ENCODE results near the gene GPD1L.

The GPD1L gene

GRCh38 chr3:32140943-32141342 is 34.5 kb downstream of the GPD1L start:
- no peak for DNase-seq

- DNase-seq, result no peak
Measured at GRCh38 chr3:32143849-32144757, 37.7 kb downstream of the GPD1L start.

DNA sequence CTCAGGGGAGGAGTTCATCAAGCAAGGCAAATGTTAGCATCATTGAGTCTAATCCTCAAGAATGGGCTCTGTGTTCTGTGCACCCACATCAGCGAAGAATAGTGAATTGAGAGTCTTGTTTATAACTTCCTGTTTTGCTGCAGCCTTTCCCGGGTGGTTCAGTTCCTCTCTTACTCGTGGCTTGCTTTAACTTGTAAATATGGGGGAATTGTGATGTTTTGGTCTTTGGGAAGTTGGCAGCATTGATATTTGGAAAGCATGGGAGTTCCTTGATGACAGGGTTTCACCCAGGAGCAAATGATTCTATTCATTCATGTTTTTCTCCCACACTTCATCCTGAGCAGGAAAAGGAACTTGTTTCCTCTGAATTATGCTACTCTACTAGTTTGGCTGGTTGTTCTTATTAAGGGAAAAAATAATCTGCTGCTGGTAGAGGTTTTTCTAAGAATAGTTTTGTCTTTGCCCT is 40.4 kb downstream of the GPD1L start:
- DNase-seq, result no peak

- DNase-seq, result no peak
Measured at GRCh38 chr3:32147509-32147908, 41.1 kb downstream of the GPD1L start.

DNA sequence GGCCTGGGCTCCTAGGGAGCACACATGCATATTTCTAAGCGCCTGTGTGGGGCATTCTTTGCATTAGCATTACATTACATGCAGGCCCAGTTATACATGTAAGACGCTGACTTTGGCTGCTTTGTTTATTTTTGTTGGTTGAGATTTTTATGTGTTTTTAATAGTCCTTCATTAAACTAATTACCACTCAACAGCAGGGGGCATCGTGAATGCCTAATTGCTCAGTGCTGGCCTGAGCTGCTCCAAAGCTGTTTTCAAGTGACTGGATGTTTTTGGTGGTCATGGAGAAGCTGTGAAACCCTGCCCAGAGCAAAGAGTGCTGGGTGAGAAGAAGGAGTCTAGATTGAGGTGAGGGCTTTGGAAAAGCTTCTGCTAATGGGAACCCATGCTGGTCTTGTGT is 41.5 kb downstream of the GPD1L start:
- no peak for DNase-seq

- no peak for DNase-seq
Measured at GRCh38 chr3:32148351-32148750, 41.9 kb downstream of the GPD1L start.

GRCh38 chr3:32153414-32154204 is 47.2 kb downstream of the GPD1L start:
- DNase-seq, result no peak

DNA sequence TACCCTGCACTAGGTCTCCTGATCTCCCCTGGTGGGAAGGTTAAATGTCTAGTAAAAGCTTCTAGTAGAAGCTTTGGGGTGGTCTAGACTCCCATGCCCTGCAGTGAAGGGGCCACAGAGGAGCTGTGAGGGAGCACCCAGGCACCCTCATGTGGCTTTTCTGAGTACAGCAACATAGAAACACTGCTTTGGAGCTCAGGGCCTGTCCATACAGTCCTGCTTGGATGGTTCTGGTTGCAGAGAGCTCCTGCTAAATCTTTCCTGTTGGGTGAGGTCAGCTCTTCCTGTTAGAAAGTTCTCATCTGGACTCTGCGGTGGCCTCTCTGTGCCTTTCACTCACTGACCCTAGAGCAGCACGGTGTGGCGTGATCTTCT is 47.8 kb downstream of the GPD1L start:
- DNase-seq, result no peak

- DNase-seq, result no peak
Measured at GRCh38 chr3:32155117-32155516, 48.7 kb downstream of the GPD1L start.

DNA sequence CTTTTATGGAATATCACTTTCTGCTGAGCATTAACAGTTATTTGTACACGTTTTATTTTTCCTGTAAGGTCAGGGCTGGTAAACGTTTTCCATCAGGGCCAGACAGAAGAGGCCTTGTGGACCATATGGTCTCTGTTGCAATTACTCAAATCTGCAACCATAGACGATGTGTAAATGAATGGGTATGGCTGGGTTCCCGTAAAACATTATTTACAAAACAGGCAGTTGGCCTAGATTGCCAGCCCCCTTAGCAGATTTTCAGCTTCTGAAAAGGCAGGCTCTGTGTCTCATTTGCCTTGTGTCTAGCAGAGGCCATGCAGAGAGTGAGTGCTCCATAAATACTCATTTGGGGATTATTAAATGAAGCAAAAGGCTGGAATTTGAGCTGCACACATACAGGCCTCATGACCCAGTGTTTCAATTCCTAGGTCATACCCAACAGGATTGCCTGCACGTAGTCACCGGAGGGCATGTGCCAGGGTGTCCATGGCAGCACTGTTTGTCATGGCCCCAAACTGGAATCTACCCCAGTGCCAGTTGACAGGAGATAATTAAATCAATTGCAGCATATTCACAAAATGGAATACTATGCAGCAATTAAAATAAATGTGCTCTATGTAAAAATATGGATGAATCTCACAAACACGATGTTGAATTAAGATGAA is 51.3 kb downstream of the GPD1L start:
- DNase-seq, result no peak

- no peak for DNase-seq
Measured at GRCh38 chr3:32160706-32161214, 54.3 kb downstream of the GPD1L start.

DNA sequence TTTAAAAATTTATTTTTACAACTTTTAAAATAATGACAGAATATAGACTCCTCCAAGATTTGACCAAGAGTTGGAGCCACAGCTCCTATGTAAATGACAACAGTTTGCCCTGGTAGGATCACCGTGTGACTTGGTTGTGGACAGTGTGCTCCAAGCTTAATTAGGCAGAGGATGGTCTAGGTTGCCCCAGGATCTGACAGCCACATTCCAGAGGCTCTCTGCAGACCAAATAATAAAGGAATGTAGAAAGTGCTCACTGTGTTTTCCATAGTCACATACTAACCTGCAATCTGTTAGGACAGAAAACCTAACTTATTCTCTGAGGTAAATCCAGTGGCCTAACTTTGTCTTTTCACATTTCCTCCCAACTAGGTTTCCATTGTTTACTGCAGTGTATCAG is 59.0 kb downstream of the GPD1L start:
- DNase-seq, result no peak

DNA sequence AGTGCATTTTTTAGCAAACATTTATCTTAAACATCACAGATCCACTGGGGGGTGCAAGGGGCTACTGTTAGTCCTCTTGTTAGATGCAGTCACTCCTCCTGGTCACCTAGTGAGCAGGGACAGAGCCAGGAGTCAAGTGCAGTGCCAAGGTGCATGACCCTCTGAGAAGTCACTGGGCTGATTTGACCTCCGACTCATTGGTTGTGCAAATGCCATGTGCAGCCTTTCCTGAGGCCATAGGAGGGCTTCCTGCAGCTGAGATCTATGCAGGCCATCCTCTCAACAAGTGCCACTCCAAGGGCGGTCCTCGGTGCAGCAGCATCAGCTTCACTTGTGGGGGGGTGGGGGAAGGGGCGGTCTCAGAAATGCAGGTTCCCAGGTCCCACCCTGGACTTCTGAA is 60.2 kb downstream of the GPD1L start:
- DNase-seq, result no peak

DNA sequence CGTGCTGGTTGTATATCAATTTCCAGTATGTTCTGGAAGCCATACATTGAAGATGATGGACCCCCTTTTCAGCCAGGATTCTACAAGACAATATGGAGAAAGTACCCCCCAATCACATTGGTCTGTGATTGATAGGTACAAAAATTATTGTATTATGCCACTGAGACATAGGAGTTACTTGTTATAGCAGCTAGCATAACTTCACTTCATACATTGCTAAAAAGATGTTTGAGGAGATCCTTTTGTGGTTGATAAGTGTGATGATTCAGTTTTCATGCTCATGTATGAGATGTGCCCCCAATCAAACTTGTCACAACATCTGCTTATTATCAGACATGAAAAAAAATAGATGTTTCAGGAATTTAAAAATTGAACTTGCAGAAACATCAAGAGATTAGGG is 66.0 kb downstream of the GPD1L start:
- no peak for DNase-seq

GRCh38 chr3:32175607-32176197 is 69.3 kb downstream of the GPD1L start:
- DNase-seq, result no peak

DNA sequence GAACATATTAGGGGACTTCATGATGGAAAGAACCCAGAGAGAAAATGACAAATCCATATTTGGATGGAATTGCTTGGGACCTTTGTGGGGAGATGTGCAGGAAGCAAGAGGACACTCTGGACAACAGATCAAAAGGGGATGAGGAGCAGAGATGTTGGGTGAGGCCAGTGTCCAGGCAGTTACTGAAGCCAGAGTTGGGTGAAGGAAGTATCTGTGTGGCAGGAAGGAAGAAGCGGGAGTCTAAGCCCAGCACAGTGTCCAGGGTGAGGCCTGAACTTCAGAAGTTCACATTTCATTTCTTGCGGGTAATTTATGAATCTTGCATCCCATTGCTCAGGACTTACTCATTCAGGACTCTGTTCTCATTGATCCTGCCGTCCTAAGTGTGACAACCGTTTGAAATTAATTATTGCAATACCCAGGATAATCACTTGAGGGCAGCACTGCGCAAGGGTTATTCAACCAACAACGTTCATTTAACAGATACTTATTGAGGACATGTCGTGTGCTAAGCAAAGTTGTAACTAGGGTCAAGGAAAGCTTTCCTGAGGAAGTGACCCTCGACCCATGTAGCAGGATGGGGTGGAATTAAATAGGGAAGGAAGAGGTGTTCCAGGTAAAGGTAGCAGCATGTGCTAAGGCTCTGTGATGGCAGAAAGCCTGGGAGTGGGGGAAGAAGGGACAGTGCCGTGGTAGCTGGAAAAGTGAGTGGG is 70.7 kb downstream of the GPD1L start:
- DNase-seq, result no peak

DNA sequence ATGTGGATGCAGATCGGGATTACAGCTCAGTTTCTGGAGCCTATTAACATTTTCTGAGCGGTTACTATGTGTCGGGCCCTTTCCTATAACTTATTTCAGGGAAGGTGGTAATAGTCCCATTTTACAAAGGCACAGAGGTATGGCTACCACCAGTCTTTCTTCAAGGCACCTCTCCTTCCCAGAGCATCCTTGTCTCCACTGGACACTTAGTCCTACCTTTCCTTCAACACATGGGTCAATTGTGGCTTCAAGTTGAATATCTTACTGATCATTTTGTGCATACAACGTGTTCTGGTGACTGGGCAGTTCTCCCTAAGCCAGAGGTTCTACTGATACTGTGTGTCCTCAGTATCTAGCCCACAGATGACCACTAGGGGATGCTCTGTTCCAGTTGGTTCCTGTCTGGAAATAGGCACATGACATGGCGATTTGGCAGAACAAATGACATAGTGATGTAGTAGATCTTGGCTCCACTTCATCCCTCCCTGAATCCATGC is 71.3 kb downstream of the GPD1L start:
- DNase-seq, result no peak

DNA sequence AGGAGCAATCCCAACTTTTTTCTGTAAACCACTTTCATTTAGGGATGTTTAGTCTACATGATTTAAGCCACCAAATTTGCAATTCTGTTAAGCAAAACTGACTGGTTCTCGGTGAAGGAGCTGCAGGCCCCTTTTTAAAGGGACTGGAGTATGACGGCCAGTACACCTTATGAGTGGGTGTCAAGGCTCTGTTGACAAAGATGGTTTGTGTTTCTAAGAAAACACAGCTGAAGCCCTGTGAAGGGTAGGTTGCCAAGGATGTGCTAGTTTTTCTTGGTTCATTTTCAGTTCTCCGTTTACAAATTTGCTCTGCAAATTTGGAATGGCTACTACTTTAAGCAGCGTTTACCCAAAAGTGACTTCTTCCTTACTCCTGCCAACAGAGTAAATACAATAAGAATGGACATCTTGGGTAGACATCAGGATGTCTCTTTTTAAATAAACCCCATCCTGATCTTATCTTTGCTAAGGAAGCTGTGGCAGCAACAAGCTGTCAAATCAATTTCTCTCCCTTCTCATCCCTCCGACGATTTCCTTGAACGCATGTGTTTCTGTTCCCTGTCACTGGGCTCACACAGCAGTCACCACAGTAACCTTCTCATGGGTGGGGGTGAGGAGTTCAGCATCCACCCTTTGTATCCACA is 73.8 kb downstream of the GPD1L start:
- DNase-seq, result no peak

- DNase-seq, result no peak
Measured at GRCh38 chr3:32181365-32181764, 74.9 kb downstream of the GPD1L start.

DNA sequence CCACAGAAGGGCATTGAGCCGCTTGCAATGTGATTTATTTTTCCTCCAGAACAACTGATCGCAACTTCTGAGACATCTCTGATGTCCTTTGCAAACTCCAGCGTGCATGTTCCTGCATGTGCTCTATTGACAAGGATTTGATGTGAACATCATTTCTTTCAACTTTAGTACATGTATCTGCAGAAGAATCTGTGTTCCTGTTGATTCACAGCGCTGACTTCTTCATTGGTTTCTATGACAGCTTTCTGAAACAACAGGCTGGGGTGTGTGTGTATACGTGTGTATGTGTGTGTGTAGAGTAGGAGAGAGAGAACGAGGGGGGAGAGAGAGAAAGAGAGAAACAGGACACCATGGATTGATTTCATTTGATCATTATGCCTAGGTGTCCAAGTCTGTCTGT is 75.4 kb downstream of the GPD1L start:
- DNase-seq, result no peak

DNA sequence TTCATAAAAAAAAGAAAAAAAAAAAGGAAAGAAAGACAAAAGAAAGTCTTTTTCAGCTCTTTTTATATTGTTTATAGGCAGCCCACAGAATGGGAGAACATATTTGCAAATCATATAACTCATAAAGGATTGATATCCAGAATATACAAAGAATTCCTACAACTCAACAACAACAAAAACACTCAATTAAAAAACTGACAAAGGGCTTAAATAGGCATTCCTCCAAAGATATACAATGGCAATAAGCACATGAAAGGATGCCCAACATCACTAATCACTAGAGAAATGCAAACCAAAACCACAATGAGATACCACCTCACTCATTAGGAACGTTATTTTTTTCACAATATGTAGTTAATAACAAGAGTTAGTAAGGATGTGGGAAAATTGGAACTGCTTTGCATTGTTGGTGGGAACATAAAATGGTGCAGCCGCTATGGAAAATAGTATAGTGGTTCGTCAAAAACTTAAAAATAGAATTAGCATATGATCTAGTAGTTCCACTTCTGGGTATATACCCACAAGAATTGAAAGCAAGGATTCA is 77.8 kb downstream of the GPD1L start:
- DNase-seq, result no peak
